IPS-11a (cell line): ENCODE data around the gene TMEM238L.

Source experiments
- H3K4me3 ChIP-seq: one replicate; pipeline ENCODE4 v1.5.1; 2013; ENCODE audit warnings: low read depth, low read length, control low read depth

TMEM238L gene

GRCh38 chr17:10775740-10776356, 28.1 kb downstream of the TMEM238L start:
- H3K4me3 ChIP-seq = no peak overlapping the region

GRCh38 chr17:10775058-10775457, 28.8 kb downstream of the TMEM238L start:
- H3K4me3 ChIP-seq = no peak overlapping the region

- H3K4me3 ChIP-seq = no peak overlapping the region
These were observed 30.5 kb downstream of the TMEM238L start for GRCh38 chr17:10773391-10773790.

- H3K4me3 ChIP-seq = no peak overlapping the region
These were observed 31.2 kb downstream of the TMEM238L start for GRCh38 chr17:10772425-10773380.

GRCh38 chr17:10771148-10771547, 32.8 kb downstream of the TMEM238L start:
- H3K4me3 ChIP-seq = no peak overlapping the region

- no peak overlapping the region for H3K4me3 ChIP-seq
These were observed 34.1 kb downstream of the TMEM238L start for GRCh38 chr17:10769840-10770239.

GRCh38 chr17:10768750-10769251, 35.1 kb downstream of the TMEM238L start:
- H3K4me3 ChIP-seq = no peak overlapping the region

GRCh38 chr17:10767232-10767631, 36.7 kb downstream of the TMEM238L start:
- no peak overlapping the region for H3K4me3 ChIP-seq

GRCh38 chr17:10762037-10762436, 41.9 kb downstream of the TMEM238L start:
- no peak overlapping the region for H3K4me3 ChIP-seq

- no peak overlapping the region for H3K4me3 ChIP-seq
These were observed 42.6 kb downstream of the TMEM238L start for GRCh38 chr17:10761281-10761680.

GRCh38 chr17:10758062-10758461, 45.8 kb downstream of the TMEM238L start:
- H3K4me3 ChIP-seq = no peak overlapping the region

- H3K4me3 ChIP-seq = no peak overlapping the region
These were observed 46.3 kb downstream of the TMEM238L start for GRCh38 chr17:10757647-10758046.

- H3K4me3 ChIP-seq = no peak overlapping the region
These were observed 46.8 kb downstream of the TMEM238L start for GRCh38 chr17:10757067-10757466.

- H3K4me3 ChIP-seq = no peak overlapping the region
These were observed 47.3 kb downstream of the TMEM238L start for GRCh38 chr17:10756619-10757018.

- H3K4me3 ChIP-seq = no peak overlapping the region
These were observed 47.7 kb downstream of the TMEM238L start for GRCh38 chr17:10756185-10756584.

GRCh38 chr17:10755592-10756127, 48.2 kb downstream of the TMEM238L start:
- H3K4me3 ChIP-seq = no peak overlapping the region

- H3K4me3 ChIP-seq = peak overlapping the region; percentile 1
These were observed 48.9 kb downstream of the TMEM238L start for GRCh38 chr17:10754861-10755591.

- H3K4me3 ChIP-seq = no peak overlapping the region
These were observed 49.8 kb downstream of the TMEM238L start for GRCh38 chr17:10754109-10754508.

- H3K4me3 ChIP-seq = no peak overlapping the region
These were observed 51.2 kb downstream of the TMEM238L start for GRCh38 chr17:10752696-10753095.

- H3K4me3 ChIP-seq = no peak overlapping the region
These were observed 52.3 kb downstream of the TMEM238L start for GRCh38 chr17:10751563-10751962.

- H3K4me3 ChIP-seq = no peak overlapping the region
These were observed 53.7 kb downstream of the TMEM238L start for GRCh38 chr17:10750210-10750609.
